ENCODE data around the gene ABHD12B. TPM values are rescaled to one million over a fixed set of nuclear protein-coding genes. Genes with fewer than 3 reads are reported as not detected.

The ABHD12B gene
- total and polyA plus RNA-seq, 2 donors (not counting 3 experiments of a cell fraction or from before 2014, with no cell fraction given): not detected

- H4K20me1 ChIP-seq (replicated peaks; ENCODE audit: control insufficient read depth, extremely low read depth, insufficient read depth, low read length): peaks cover 6% of the 10 kb centered on the region
- no peak overlapping the region for H3K27ac ChIP-seq (ENCODE audit: insufficient read depth, low read depth, low read length)
- H3K79me2 ChIP-seq (ENCODE audit: control insufficient read depth, insufficient read depth, low read length): peaks cover 19% of the 10 kb centered on the region
- no peak for DNase-seq (ENCODE audit: low read depth, low spot score)
- H3K27me3 ChIP-seq (ENCODE audit: control insufficient read depth in 2 of 2, insufficient read depth in 2 of 2, low read length in 2 of 2): no peaks in the 10 kb centered on the region
- ChIA-PET POLR2A (no interaction called here), CTCF (interaction anchor here (7.5 kb wide), 1 partner anchor 26 kb away, joined by 72 read pairs; no protein-coding TSS in a partner anchor)
- no TSS peak for BruUV-seq (replicated peaks)
- H2AFZ ChIP-seq (ENCODE audit: low read depth, low read length): no peak overlapping the region
- H3K4me2 ChIP-seq (ENCODE audit: insufficient read depth, low read length): no peak overlapping the region
- no peaks in the 10 kb centered on the region for H3K9me1 ChIP-seq (replicated peaks; ENCODE audit: control insufficient read depth, extremely low read depth, insufficient read depth, low read length)
- no peak overlapping the region for H3K4me3 ChIP-seq (replicated peaks in 1 of 3; ENCODE audit: insufficient read depth in 1 of 3, low read depth in 1 of 3, low read length in 3 of 3)
- H3K9ac ChIP-seq (replicated peaks; ENCODE audit: extremely low read depth, insufficient read depth, low read length): no peak overlapping the region
- no peak for TF ChIP-seq MAX (IDR thresholded peaks at IDR 0.05; ENCODE audit: insufficient read depth, insufficient read length)
- no peak for TF ChIP-seq GATA2 (IDR thresholded peaks at IDR 0.05; ENCODE audit: insufficient read depth, insufficient read length, low read depth, low read length)
- TF ChIP-seq EZH2 (IDR thresholded peaks at IDR 0.05; ENCODE audit: borderline replicate concordance, low read depth, low read length, severe bottlenecking): no peak
- no peak for TF ChIP-seq POLR2AphosphoS5 (IDR thresholded peaks at IDR 0.05; ENCODE audit: insufficient read depth, low read depth, low read length)
- TF ChIP-seq POLR2A (IDR thresholded peaks at IDR 0.05; ENCODE audit: low read depth, low read length): no peak
- TF ChIP-seq MYC (IDR thresholded peaks at IDR 0.05; ENCODE audit: low read depth, low read length): no peak
- no peak for TF ChIP-seq CTCF (IDR thresholded peaks at IDR 0.05; ENCODE audit: extremely low read depth in 1 of 2, insufficient read depth in 1 of 2, low read depth in 1 of 2, low read length in 2 of 2)
- TF ChIP-seq JUN (IDR thresholded peaks at IDR 0.05; ENCODE audit: borderline replicate concordance, insufficient read depth, insufficient read length, low read depth): no peak
- TF ChIP-seq FOS (IDR thresholded peaks at IDR 0.05; ENCODE audit: borderline replicate concordance, insufficient read depth, low read length): no peak
- dilution Hi-C loops (cut with MboI; ENCODE audit: extremely low pct_ligation_motif_present, low sequenced_read_pairs): no loop called here
- H3K4me1 ChIP-seq (ENCODE audit: control insufficient read depth, extremely low read depth, insufficient read depth, low read length): peaks cover 20% of the 10 kb centered on the region
- intact Hi-C loops (cut with micrococcal nuclease): loop anchor here (10.0 kb wide), 1 partner anchor 518 kb away; the partner anchor contains the start of genes DMAC2L and L2HGDH
- H3K9me3 ChIP-seq (replicated peaks; ENCODE audit: control insufficient read depth, insufficient read depth, low read length): no peaks in the 10 kb centered on the region
- no peak for FAIRE-seq
- no peaks in the 10 kb centered on the region for H3K36me3 ChIP-seq (ENCODE audit: control insufficient read depth in 2 of 2, extremely low read depth in 1 of 2, insufficient read depth in 2 of 2, low read length in 2 of 2)
Observed at GRCh38 chr14:50832935-50833630, 38.8 kb upstream of the ABHD12B start.
